H9 (cell line): Measurements from ENCODE around the gene UBE3B. TPM values are rescaled to one million over a fixed set of nuclear protein-coding genes. Genes with fewer than 3 reads are reported as not detected.

Source experiments
- DNase-seq: peaks from one replicate; pipeline ENCODE4 v3.0.0-alpha.2; 2017
- H2AFZ ChIP-seq: one replicate; pipeline ENCODE4 v1.6.1; 2013; ENCODE audit warnings: mild to moderate bottlenecking, low read length, control low read depth, moderate library complexity
- H2AK5ac ChIP-seq: 2 replicates; pipeline ENCODE4 v1.6.1; 2013; ENCODE audit warnings: low read length, control low read depth, mixed read lengths; ENCODE audit not compliant: insufficient read length
- H2BK120ac ChIP-seq: one replicate; pipeline ENCODE4 v1.6.1; 2013; ENCODE audit warnings: low read depth, mild to moderate bottlenecking, low read length, control low read depth, inconsistent platforms; ENCODE audit not compliant: poor library complexity, severe bottlenecking
- H2BK12ac ChIP-seq: 2 replicates; pipeline ENCODE4 v1.6.1; 2013; ENCODE audit warnings: low read length, control low read depth, mixed read lengths, low read depth; ENCODE audit not compliant: insufficient read length
- H2BK15ac ChIP-seq: 2 replicates; pipeline ENCODE4 v1.6.1; 2013; ENCODE audit warnings: low read depth, low read length, control low read depth
- H2BK20ac ChIP-seq: one replicate; pipeline ENCODE4 v1.6.1; 2013; ENCODE audit warnings: low read depth, mild to moderate bottlenecking, low read length, control low read depth, inconsistent platforms; ENCODE audit not compliant: poor library complexity, severe bottlenecking
- H2BK5ac ChIP-seq: 2 replicates; pipeline ENCODE4 v1.6.1; 2013; ENCODE audit warnings: low read length, control low read depth, mixed read lengths; ENCODE audit not compliant: insufficient read length
- H3K14ac ChIP-seq: 2 replicates; pipeline ENCODE4 v1.6.1; 2013; ENCODE audit warnings: low read length, control low read depth; ENCODE audit not compliant: insufficient read depth
- H3K18ac ChIP-seq: 2 replicates; pipeline ENCODE4 v1.6.1; 2013; ENCODE audit warnings: low read depth, mild to moderate bottlenecking, mixed read lengths, low read length, control low read depth; ENCODE audit not compliant: insufficient read length
- H3K23ac ChIP-seq: 2 replicates; pipeline ENCODE4 v1.6.1; 2013; ENCODE audit warnings: low read length, control low read depth, mixed read lengths, low read depth; ENCODE audit not compliant: insufficient read length
- H3K23me2 ChIP-seq: 2 replicates; pipeline ENCODE4 v1.6.1; 2013; ENCODE audit warnings: low read depth, mild to moderate bottlenecking, mixed read lengths, low read length, control low read depth; ENCODE audit not compliant: insufficient read length, poor library complexity, severe bottlenecking
- H3K27ac ChIP-seq: 2 replicates; pipeline ENCODE4 v1.5.1; 2013; ENCODE audit warnings: low read length, control low read depth, mixed read lengths, low read depth; ENCODE audit not compliant: insufficient read length
- H3K27me3 ChIP-seq: 2 replicates; pipeline ENCODE4 v1.6.1; 2013; ENCODE audit warnings: low read length, control low read depth, inconsistent platforms; ENCODE audit not compliant: insufficient read depth
- H3K4ac ChIP-seq: 2 replicates; pipeline ENCODE4 v1.6.1; 2013; ENCODE audit warnings: low read depth, mild to moderate bottlenecking, control low read depth, inconsistent platforms, low read length, moderate library complexity
- H3K4me1 ChIP-seq: 2 replicates; pipeline ENCODE4 v1.6.1; 2013; ENCODE audit warnings: low read length, control low read depth, inconsistent platforms; ENCODE audit not compliant: insufficient read depth
- H3K4me2 ChIP-seq: 2 replicates; pipeline ENCODE4 v1.6.1; 2013; ENCODE audit warnings: low read length, control low read depth, mixed read lengths; ENCODE audit not compliant: insufficient read length, insufficient read depth
- H3K56ac ChIP-seq: 2 replicates; pipeline ENCODE4 v1.6.1; 2013; ENCODE audit warnings: low read depth, mild to moderate bottlenecking, mixed read lengths, low read length, control low read depth; ENCODE audit not compliant: insufficient read length
- H3K79me1 ChIP-seq: 2 replicates; pipeline ENCODE4 v1.6.1; 2013; ENCODE audit warnings: low read depth, mild to moderate bottlenecking, moderate library complexity, low read length, control low read depth, inconsistent platforms; ENCODE audit not compliant: insufficient read depth, poor library complexity, severe bottlenecking
- H3K79me2 ChIP-seq: 2 replicates; pipeline ENCODE4 v1.6.1; 2013; ENCODE audit warnings: low read length, control low read depth, inconsistent platforms; ENCODE audit not compliant: insufficient read depth
- H3K9ac ChIP-seq: 2 replicates; pipeline ENCODE4 v1.6.1; 2013; ENCODE audit warnings: low read length, control low read depth, mixed read lengths; ENCODE audit not compliant: insufficient read length; ENCODE audit errors: extremely low read depth
- H3K9me3 ChIP-seq: one replicate; pipeline ENCODE4 v1.6.1; 2013; ENCODE audit warnings: low read depth, low read length, inconsistent platforms; ENCODE audit not compliant: control insufficient read depth
- H3T11ph ChIP-seq: one replicate; pipeline ENCODE4 v1.6.1; 2013; ENCODE audit warnings: mild to moderate bottlenecking, low read length, control low read depth, inconsistent platforms
- H4K20me1 ChIP-seq: one replicate; pipeline ENCODE4 v1.6.1; 2013; ENCODE audit not compliant: control insufficient read depth, insufficient read length, insufficient read depth
- H4K5ac ChIP-seq: 2 replicates; pipeline ENCODE4 v1.6.1; 2013; ENCODE audit warnings: low read depth, mild to moderate bottlenecking, mixed read lengths, low read length, control low read depth; ENCODE audit not compliant: insufficient read length
- H4K8ac ChIP-seq: replicated peaks from 2 replicates; pipeline ENCODE4 v1.6.1; 2013; ENCODE audit warnings: low read length, control low read depth, mixed read lengths, low read depth; ENCODE audit not compliant: insufficient read length
- H4K91ac ChIP-seq: 2 replicates; pipeline ENCODE4 v1.6.1; 2013; ENCODE audit warnings: low read depth, mild to moderate bottlenecking, moderate library complexity, mixed read lengths, low read length, control low read depth; ENCODE audit not compliant: insufficient read length
- H3K27ac Mint-ChIP-seq, 3 experiments: 2 replicates in 2 of 3; 3 replicates in 1 of 3; pipeline ENCODE4 v1.8.0; 2020 to 2021; ENCODE audit warnings: mixed read lengths in 3 of 3, mild to moderate bottlenecking in 1 of 3, moderate library complexity in 1 of 3
- H3K27me3 Mint-ChIP-seq: 2 replicates; pipeline ENCODE4 v1.8.0; 2021; ENCODE audit warnings: low read depth, mild to moderate bottlenecking, moderate library complexity, mixed read lengths
- H3K36me3 Mint-ChIP-seq, 3 experiments: 2 replicates in 2 of 3; 3 replicates in 1 of 3; pipeline ENCODE4 v1.8.0; 2020 to 2021; ENCODE audit warnings: low read depth in 3 of 3, mixed read lengths in 3 of 3; ENCODE audit not compliant: insufficient read depth in 1 of 3
- H3K4me1 Mint-ChIP-seq, 2 experiments: 2 replicates each; pipeline ENCODE4 v1.8.0; 2020; ENCODE audit warnings: mixed read lengths in 2 of 2
- H3K4me3 Mint-ChIP-seq, 2 experiments: 2 replicates in 1 of 2; 3 replicates in 1 of 2; pipeline ENCODE4 v1.8.0; 2020 to 2021; ENCODE audit warnings: mild to moderate bottlenecking in 2 of 2, mixed read lengths in 2 of 2, moderate library complexity in 1 of 2
- H3K9me3 Mint-ChIP-seq, 2 experiments: 2 replicates in 1 of 2; 3 replicates in 1 of 2; pipeline ENCODE4 v1.8.0; 2020; ENCODE audit warnings: mild to moderate bottlenecking in 2 of 2, mixed read lengths in 2 of 2, moderate library complexity in 1 of 2
- CTCF ChIP-seq: fragments of 200-600 bp; sonication (generic); conservative IDR thresholded peaks from 3 replicates; pipeline ENCODE4 v1.8.0; 2021; ENCODE audit warnings: antibody characterized with exemption, mild to moderate bottlenecking
- WGBS: extraction: QIAGEN DNeasy Blood & Tissue Kit; methylation state at CpG from one replicate; pipeline ENCODE4 v1.1.7; 2013; ENCODE audit warnings: missing lambda C conversion rate, low lambda C conversion rate, mixed read lengths; ENCODE audit not compliant: insufficient read length; ENCODE audit errors: extremely low coverage; 5-methylcytosine and 5-hydroxymethylcytosine counted together
- total RNA-seq: library from RNA; stranded (reverse); gene quantifications from 2 replicates; pipeline ENCODE4 v1.2.1, GENCODE V29; 2021

UBE3B gene
- total RNA-seq, 1 experiment from 2014 or later, result 24.2 TPM

GRCh38 chr12:109558374-109559199, 81.2 kb downstream of the UBE3B start:
- no peak overlapping the region for H2BK15ac ChIP-seq
- H3K18ac ChIP-seq, result no peak overlapping the region
- H3T11ph ChIP-seq, result no peak overlapping the region
- H3K4me2 ChIP-seq, result no peak overlapping the region
- H2BK120ac ChIP-seq, result no peak overlapping the region
- no peak overlapping the region for H3K4ac ChIP-seq
- no peak overlapping the region for H2AK5ac ChIP-seq
- no peak overlapping the region for H3K56ac ChIP-seq
- no peak overlapping the region for H3K9ac ChIP-seq
- peaks cover 2% of the 10 kb centered on the region; the same call in 1 of the 2 replicates for H3K27me3 Mint-ChIP-seq
- H4K8ac ChIP-seq, result no peak overlapping the region
- H3K23ac ChIP-seq, result no peak overlapping the region
- H2BK20ac ChIP-seq, result no peak overlapping the region
- no peak for TF ChIP-seq CTCF
- no peaks in the 10 kb centered on the region for H3K23me2 ChIP-seq
- no peak overlapping the region for H3K27ac ChIP-seq
- no peak overlapping the region; the same call in 1 of the 2 replicates for H3K14ac ChIP-seq
- WGBS, result no CpG with 5 or more reads among the region's 25 CpGs
- H3K79me1 ChIP-seq, result no peaks in the 10 kb centered on the region
- no peaks in the 10 kb centered on the region; a peak in 1 of 5 replicates for H3K9me3 Mint-ChIP-seq
- no peak for DNase-seq
- H3K4me3 Mint-ChIP-seq, result no peak overlapping the region
- H4K20me1 ChIP-seq, result no peaks in the 10 kb centered on the region
- peak overlapping the region in 2 of 3 experiments; percentile 63 to 79; a peak in 3 of 7 replicates for H3K27ac Mint-ChIP-seq
- H3K4me1 ChIP-seq, result no peaks in the 10 kb centered on the region
- H2AFZ ChIP-seq, result no peak overlapping the region
- peaks cover 2 to 6% of the 10 kb centered on the region in 2 experiments; a peak in 3 of 4 replicates for H3K4me1 Mint-ChIP-seq
- H3K36me3 Mint-ChIP-seq, result peaks cover 13 to 15% (median 14%) of the 10 kb centered on the region in 3 experiments
- no peak overlapping the region for H4K91ac ChIP-seq
- no peaks in the 10 kb centered on the region for H3K27me3 ChIP-seq
- H4K5ac ChIP-seq, result no peak overlapping the region
- no peak overlapping the region for H2BK12ac ChIP-seq
- no peak overlapping the region for H2BK5ac ChIP-seq
- H3K9me3 ChIP-seq, result no peaks in the 10 kb centered on the region
- no peaks in the 10 kb centered on the region for H3K79me2 ChIP-seq
